ENCODE results near the gene MTMR4. TPM values are rescaled to one million over a fixed set of nuclear protein-coding genes. Genes with fewer than 3 reads are reported as not detected.

MTMR4 gene
- polyA plus RNA-seq, 1 experiment, result 28.3 TPM

- DNase-seq (ENCODE audit: low read depth, low spot score), result no peak
- no peak overlapping the region for H3K27ac ChIP-seq (ENCODE audit: low read depth, low read length)
- TF ChIP-seq CTCF (IDR thresholded peaks at IDR 0.05; ENCODE audit: low read depth, low read length), result no peak
- no peak overlapping the region for H3K4me3 ChIP-seq (ENCODE audit: low read depth, low read length)
- H3K27me3 ChIP-seq (ENCODE audit: control insufficient read depth, insufficient read depth, low read length), result no peaks in the 10 kb centered on the region
- ChIA-PET CTCF (no interaction called here), POLR2A (no interaction called here)
- H3K9me3 ChIP-seq (ENCODE audit: control insufficient read depth, insufficient read depth, low read length), result no peaks in the 10 kb centered on the region
Observed at GRCh38 chr17:58501451-58501850, 13.0 kb downstream of the MTMR4 start.

DNA sequence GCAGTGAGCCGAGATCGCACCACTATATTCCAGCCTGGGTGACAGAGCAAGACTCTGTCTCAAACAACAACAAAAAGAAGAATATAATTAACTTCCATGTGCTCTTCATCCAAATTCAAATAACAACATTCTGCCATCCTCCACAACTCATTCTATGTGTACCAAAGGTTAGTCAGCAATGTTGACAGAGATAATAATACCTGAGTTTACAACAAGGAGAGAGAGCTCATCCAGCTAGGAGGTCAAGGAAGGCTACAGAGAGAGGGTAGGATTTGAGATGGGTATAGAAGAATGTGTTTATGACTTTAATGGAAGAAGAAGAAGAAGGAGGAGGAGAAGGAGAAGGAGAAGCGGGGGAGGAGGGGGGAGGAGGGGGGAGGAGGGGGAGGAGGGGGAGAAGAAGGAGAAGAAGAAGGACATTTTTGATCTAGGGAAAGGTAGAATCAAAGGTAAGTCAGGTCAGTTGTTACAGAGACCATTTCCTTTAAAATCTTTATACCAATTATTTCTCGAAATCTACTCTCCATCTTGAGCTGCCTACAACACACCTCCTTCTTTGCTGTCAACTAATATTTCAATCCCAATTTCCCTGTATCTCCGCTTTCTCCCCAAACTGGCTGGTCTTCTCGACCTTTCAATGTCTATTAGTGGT is 16.1 kb downstream of the MTMR4 start:
- H3K27me3 ChIP-seq (ENCODE audit: control insufficient read depth, insufficient read depth, low read length), result no peaks in the 10 kb centered on the region
- H3K27ac ChIP-seq (ENCODE audit: low read depth, low read length), result no peak overlapping the region
- ChIA-PET POLR2A (no interaction called here), CTCF (interaction anchor here (1.3 kb wide), 1 partner anchor 20 kb away, joined by 4 read pairs; no protein-coding TSS in a partner anchor)
- H3K4me3 ChIP-seq (ENCODE audit: low read depth, low read length), result no peak overlapping the region
- DNase-seq (ENCODE audit: low read depth, low spot score), result no peak
- TF ChIP-seq CTCF (IDR thresholded peaks at IDR 0.05; ENCODE audit: low read depth, low read length), result no peak
- H3K9me3 ChIP-seq (ENCODE audit: control insufficient read depth, insufficient read depth, low read length), result no peaks in the 10 kb centered on the region

DNA sequence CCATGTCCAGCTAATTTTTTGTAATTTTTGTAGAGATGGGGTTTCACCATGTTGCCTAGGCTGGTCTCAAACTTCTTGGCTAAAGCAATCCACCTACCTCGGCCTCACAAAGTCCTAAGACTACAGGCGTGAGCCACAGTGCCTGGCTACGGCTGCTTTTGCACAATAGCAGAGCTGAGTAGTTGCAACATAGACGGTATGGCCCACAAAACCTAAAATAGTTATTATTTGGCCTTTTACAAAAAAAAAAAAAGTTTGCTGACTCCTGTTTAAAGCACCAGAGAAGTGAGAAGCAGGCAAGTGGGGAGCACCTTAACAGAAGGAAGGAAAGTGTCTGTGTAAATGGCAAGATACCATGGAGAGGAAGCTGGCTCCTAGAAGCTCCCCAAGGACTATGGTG is 20.9 kb downstream of the MTMR4 start:
- H3K9me3 ChIP-seq (ENCODE audit: control insufficient read depth, insufficient read depth, low read length), result peaks cover under 1% of the 10 kb centered on the region; the same call in 1 of the 2 replicates
- no peak for TF ChIP-seq CTCF (IDR thresholded peaks at IDR 0.05; ENCODE audit: low read depth, low read length)
- H3K27ac ChIP-seq (ENCODE audit: low read depth, low read length), result no peak overlapping the region
- ChIA-PET CTCF (no interaction called here), POLR2A (no interaction called here)
- H3K4me3 ChIP-seq (ENCODE audit: low read depth, low read length), result no peak overlapping the region
- H3K27me3 ChIP-seq (ENCODE audit: control insufficient read depth, insufficient read depth, low read length), result no peaks in the 10 kb centered on the region
- DNase-seq (ENCODE audit: low read depth, low spot score), result no peak

DNA sequence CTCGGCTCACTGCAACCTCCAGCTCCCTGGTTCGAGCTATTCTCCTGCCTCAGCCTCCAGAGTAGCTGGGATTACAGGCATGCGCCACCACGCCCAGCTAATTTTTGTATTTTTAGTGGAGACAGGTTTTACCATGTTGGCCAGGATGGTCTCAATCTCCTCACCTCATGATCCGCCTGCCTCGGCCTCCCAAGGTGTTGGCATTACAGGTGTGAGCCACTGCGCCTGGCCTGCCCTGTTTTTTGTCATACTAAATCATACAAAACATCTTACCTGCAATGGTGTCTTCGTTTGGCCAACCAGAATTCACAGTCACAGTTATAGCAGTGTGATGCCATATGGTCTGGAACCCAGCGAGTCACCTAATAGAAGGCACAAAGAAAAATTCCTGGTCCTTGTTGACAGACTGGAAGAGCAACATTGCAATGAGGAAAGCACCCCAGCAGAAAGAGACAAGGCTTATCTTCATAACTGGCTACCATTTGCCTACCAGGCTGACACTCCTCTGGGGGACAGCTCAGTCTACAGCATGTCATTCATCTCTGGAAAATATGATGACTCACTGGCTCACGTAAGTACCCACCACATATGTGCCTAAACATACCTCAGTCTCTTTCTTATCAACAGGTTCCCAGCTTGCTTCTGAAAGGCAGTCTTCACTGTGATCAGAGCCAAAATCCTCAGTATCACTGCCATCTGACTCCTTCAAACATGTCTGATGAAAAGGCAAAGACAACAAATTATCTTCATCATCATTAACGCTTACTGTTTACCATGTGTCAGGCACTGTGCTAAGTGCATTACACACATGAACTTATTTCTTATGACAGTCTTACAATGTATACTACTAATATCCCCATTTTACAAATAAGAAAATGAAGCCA is 22.0 kb downstream of the MTMR4 start:
- no peak overlapping the region for H3K4me3 ChIP-seq (ENCODE audit: low read depth, low read length)
- CTCF ChIA-PET, result no interaction called here
- no peak overlapping the region for H3K27ac ChIP-seq (ENCODE audit: low read depth, low read length)
- POLR2A ChIA-PET, result no interaction called here
- no peaks in the 10 kb centered on the region for H3K27me3 ChIP-seq (ENCODE audit: control insufficient read depth, insufficient read depth, low read length)
- H3K9me3 ChIP-seq (ENCODE audit: control insufficient read depth, insufficient read depth, low read length), result peaks cover 2% of the 10 kb centered on the region; the same call in 1 of the 2 replicates
- no peak for DNase-seq (ENCODE audit: low read depth, low spot score)
- no peak for TF ChIP-seq CTCF (IDR thresholded peaks at IDR 0.05; ENCODE audit: low read depth, low read length)

GRCh38 chr17:58491510-58492045 is 22.9 kb downstream of the MTMR4 start:
- POLR2A ChIA-PET, result no interaction called here
- CTCF ChIA-PET, result no interaction called here

More at GRCh38 chr17:58491510-58492045, 22.9 kb downstream of the MTMR4 start:
- H3K27ac ChIP-seq (ENCODE audit: low read depth, low read length), result no peak overlapping the region
- no peak overlapping the region for H3K4me3 ChIP-seq (ENCODE audit: low read depth, low read length)
- H3K27me3 ChIP-seq (ENCODE audit: control insufficient read depth, insufficient read depth, low read length), result no peaks in the 10 kb centered on the region
- TF ChIP-seq CTCF (IDR thresholded peaks at IDR 0.05; ENCODE audit: low read depth, low read length), result no peak
- peaks cover 2% of the 10 kb centered on the region; the same call in 1 of the 2 replicates for H3K9me3 ChIP-seq (ENCODE audit: control insufficient read depth, insufficient read depth, low read length)
- no peak for DNase-seq (ENCODE audit: low read depth, low spot score)

Measured in AG04450 (cell line).